Hypothalamus (tissue), 51 donors: ENCODE measurements around the gene PI4KA.

Source experiments
- DNase-seq, 51 donors: peaks; one replicate each; lab custom pipeline; 2025; lab: John Stamatoyannopoulos, UW

Gene PI4KA

GRCh38 chr22:20798218-20798617, 60.4 kb downstream of the PI4KA start:
- DNase-seq = no peak

- DNase-seq = no peak
Measured at GRCh38 chr22:20796731-20797130, 61.9 kb downstream of the PI4KA start.

GRCh38 chr22:20794650-20795413, 63.8 kb downstream of the PI4KA start:
- no peak for DNase-seq

GRCh38 chr22:20793748-20794649, 64.6 kb downstream of the PI4KA start:
- DNase-seq = no peak

- DNase-seq = peak in 1 of 51 donors; percentile 5
Measured at GRCh38 chr22:20792966-20793728, 65.5 kb downstream of the PI4KA start.

GRCh38 chr22:20792221-20792965, 66.2 kb downstream of the PI4KA start:
- no peak for DNase-seq

- DNase-seq = no peak
Measured at GRCh38 chr22:20788627-20789344, 69.8 kb downstream of the PI4KA start.

- no peak for DNase-seq
Measured at GRCh38 chr22:20787746-20788626, 70.6 kb downstream of the PI4KA start.

GRCh38 chr22:20787223-20787622, 71.4 kb downstream of the PI4KA start:
- DNase-seq = no peak

- DNase-seq = no peak
Measured at GRCh38 chr22:20786536-20786979, 72.1 kb downstream of the PI4KA start.

- DNase-seq = no peak
Measured at GRCh38 chr22:20786048-20786447, 72.6 kb downstream of the PI4KA start.

- DNase-seq = no peak
Measured at GRCh38 chr22:20785415-20785814, 73.2 kb downstream of the PI4KA start.

GRCh38 chr22:20783844-20784723, 74.5 kb downstream of the PI4KA start:
- DNase-seq = peak in 10 of 51 donors; percentile 5 to 53 (median 21)

GRCh38 chr22:20783300-20783673, 75.3 kb downstream of the PI4KA start:
- DNase-seq = no peak

- no peak for DNase-seq
Measured at GRCh38 chr22:20782596-20783299, 75.9 kb downstream of the PI4KA start.

- no peak for DNase-seq
Measured at GRCh38 chr22:20782083-20782482, 76.5 kb downstream of the PI4KA start.
